ENCODE results near the gene CCNJL. TPM values are rescaled to one million over a fixed set of nuclear protein-coding genes. Genes with fewer than 3 reads are reported as not detected.

CCNJL gene
- total RNA-seq, 1 donor from 2014 or later: 15.7 TPM

- Histone ChIP-seq H2AFZ (ENCODE audit: low read depth, low read length) (no peak overlapping the region), H3K4me3 (ENCODE audit: insufficient read depth, low read depth, low read length) (no peak overlapping the region)
These were observed 80.5 kb downstream of the CCNJL start for GRCh38 chr5:160231783-160232342.

GRCh38 chr5:160230686-160231527 lies 81.5 kb downstream of the CCNJL start:
- Histone ChIP-seq H3K4me1 (ENCODE audit: insufficient read depth, low read length) (peaks cover 5% of the 10 kb centered on the region), H3K27ac (ENCODE audit: low read depth, low read length) (no peak overlapping the region), H4K20me1 (ENCODE audit: insufficient read depth, low read length) (no peaks in the 10 kb centered on the region), H3K36me3 (ENCODE audit: insufficient read depth, low read length) (no peaks in the 10 kb centered on the region), H3K79me2 (ENCODE audit: insufficient read depth, low read length) (no peaks in the 10 kb centered on the region), H3K4me2 (ENCODE audit: low read length) (no peak overlapping the region), H3K27me3 (ENCODE audit: insufficient read depth, low read length) (no peaks in the 10 kb centered on the region), H3K4me3 (ENCODE audit: insufficient read depth, low read depth, low read length) (no peak overlapping the region), H3K9me3 (ENCODE audit: insufficient read depth, low read depth, low read length) (no peaks in the 10 kb centered on the region), H3K9ac (ENCODE audit: low read length) (no peak overlapping the region), H2AFZ (ENCODE audit: low read depth, low read length) (no peak overlapping the region)
- TF ChIP-seq CTCF (IDR thresholded peaks at IDR 0.05; ENCODE audit: insufficient read depth, low read depth, low read length) (no peak), EZH2 (IDR thresholded peaks at IDR 0.05; ENCODE audit: insufficient read depth, low read length) (no peak)
- H3K27me3 Mint-ChIP-seq (ENCODE audit: low read depth, unreplicated experiment): peaks cover 16% of the 10 kb centered on the region
- no peaks in the 10 kb centered on the region for H3K36me3 Mint-ChIP-seq (ENCODE audit: low read depth, unreplicated experiment)
- H3K4me3 Mint-ChIP-seq (ENCODE audit: unreplicated experiment): no peak overlapping the region
- no peak overlapping the region for H3K27ac Mint-ChIP-seq (ENCODE audit: unreplicated experiment)
- H3K4me1 Mint-ChIP-seq (ENCODE audit: low read depth, unreplicated experiment): no peaks in the 10 kb centered on the region
- H3K9me3 Mint-ChIP-seq (ENCODE audit: unreplicated experiment): no peaks in the 10 kb centered on the region
- DNase-seq (ENCODE audit: low read depth) (peak; percentile 77), FAIRE-seq (no peak)

More at GRCh38 chr5:160231783-160232342, 80.5 kb downstream of the CCNJL start:
- Mint-ChIP-seq H3K4me1 (ENCODE audit: low read depth, unreplicated experiment) (no peaks in the 10 kb centered on the region), H3K9me3 (ENCODE audit: unreplicated experiment) (no peaks in the 10 kb centered on the region), H3K36me3 (ENCODE audit: low read depth, unreplicated experiment) (no peaks in the 10 kb centered on the region), H3K27ac (ENCODE audit: unreplicated experiment) (peak overlapping the region; percentile 66), H3K27me3 (ENCODE audit: low read depth, unreplicated experiment) (peaks cover 16% of the 10 kb centered on the region), H3K4me3 (ENCODE audit: unreplicated experiment) (no peak overlapping the region)
- Histone ChIP-seq H3K79me2 (ENCODE audit: insufficient read depth, low read length) (no peaks in the 10 kb centered on the region), H3K4me1 (ENCODE audit: insufficient read depth, low read length) (peaks cover 5% of the 10 kb centered on the region), H3K27me3 (ENCODE audit: insufficient read depth, low read length) (no peaks in the 10 kb centered on the region), H3K9me3 (ENCODE audit: insufficient read depth, low read depth, low read length) (no peaks in the 10 kb centered on the region), H3K9ac (ENCODE audit: low read length) (no peak overlapping the region), H3K27ac (ENCODE audit: low read depth, low read length) (no peak overlapping the region), H3K36me3 (ENCODE audit: insufficient read depth, low read length) (no peaks in the 10 kb centered on the region), H4K20me1 (ENCODE audit: insufficient read depth, low read length) (no peaks in the 10 kb centered on the region), H3K4me2 (ENCODE audit: low read length) (no peak overlapping the region)
- DNase-seq (ENCODE audit: low read depth) (no peak), FAIRE-seq (no peak)
- TF ChIP-seq EZH2 (IDR thresholded peaks at IDR 0.05; ENCODE audit: insufficient read depth, low read length) (no peak), CTCF (IDR thresholded peaks at IDR 0.05; ENCODE audit: insufficient read depth, low read depth, low read length) (no peak)
